ENCODE data around the gene MAP4K5. TPM values are rescaled to one million over a fixed set of nuclear protein-coding genes. Genes with fewer than 3 reads are reported as not detected.
"Not testable (repeated sequence)": the region's sequence is repeated elsewhere in the genome, so short reads cannot be mapped to it uniquely, and the experiment has no call there.

The MAP4K5 gene
- total and polyA plus RNA-seq, 2 donors, result 35.2 to 145 TPM

DNA sequence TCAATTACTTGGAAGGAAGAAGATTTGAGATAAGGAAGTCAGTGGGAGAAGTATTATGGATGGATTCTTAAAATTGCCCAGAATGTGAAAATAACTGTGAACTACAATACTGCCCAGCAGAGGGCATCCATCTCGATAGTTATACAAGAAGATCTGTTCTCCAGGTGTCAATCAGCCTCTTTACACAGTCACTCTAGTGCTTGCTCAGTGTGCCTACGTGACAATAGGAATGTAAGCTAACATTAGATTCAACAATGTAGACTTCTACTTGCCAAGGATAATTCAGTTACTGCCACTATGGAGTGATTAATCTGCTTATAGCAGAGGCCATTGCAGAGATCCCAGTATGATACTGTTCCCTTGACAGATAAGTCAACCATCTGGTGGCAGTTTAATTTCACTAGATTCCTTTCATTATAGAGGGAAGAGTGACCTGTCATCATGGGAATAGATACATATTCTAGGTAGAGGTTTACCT, 10.6 kb upstream of the MAP4K5 start:
- WGBS, result 13% methylated on average over 2 of the region's 2 CpGs
- H3K36me3 ChIP-seq (ENCODE audit: insufficient read depth), result no peaks in the 10 kb centered on the region
- H3K4me1 ChIP-seq (ENCODE audit: insufficient read depth), result no peaks in the 10 kb centered on the region
- no peak overlapping the region for H3K27ac ChIP-seq (ENCODE audit: low read depth)
- DNase-seq (ENCODE audit: extremely low spot score), result no peak
- no peak overlapping the region for H3K4me3 ChIP-seq (ENCODE audit: low read depth, low read length)

DNA sequence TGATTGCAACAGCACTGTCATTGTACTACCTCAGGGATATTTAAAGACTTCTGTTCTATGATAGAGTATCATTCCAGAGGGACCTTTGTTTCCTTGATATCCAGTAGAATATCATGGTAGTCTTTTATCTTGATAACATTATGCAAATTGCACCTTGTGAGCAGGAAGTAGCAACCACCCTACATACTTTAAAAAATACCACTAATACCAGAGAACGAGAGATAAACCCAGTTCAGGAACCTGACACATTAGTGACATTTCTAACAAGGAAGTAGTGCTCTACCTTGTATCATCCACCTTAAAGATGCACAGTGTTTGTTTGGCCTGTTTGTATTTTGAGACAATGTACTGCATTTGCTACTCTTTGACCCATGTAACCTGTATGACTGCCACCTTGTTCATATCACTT, 8.8 kb upstream of the MAP4K5 start:
- Histone ChIP-seq H3K4me1 (ENCODE audit: insufficient read depth) (no peaks in the 10 kb centered on the region), H3K4me3 (ENCODE audit: low read depth, low read length) (no peak overlapping the region), H3K27ac (ENCODE audit: low read depth) (no peak overlapping the region), H3K36me3 (ENCODE audit: insufficient read depth) (no peaks in the 10 kb centered on the region)
- no peak for DNase-seq (ENCODE audit: extremely low spot score)
- WGBS, result 63% methylated on average over 1 of the region's 1 CpG

DNA sequence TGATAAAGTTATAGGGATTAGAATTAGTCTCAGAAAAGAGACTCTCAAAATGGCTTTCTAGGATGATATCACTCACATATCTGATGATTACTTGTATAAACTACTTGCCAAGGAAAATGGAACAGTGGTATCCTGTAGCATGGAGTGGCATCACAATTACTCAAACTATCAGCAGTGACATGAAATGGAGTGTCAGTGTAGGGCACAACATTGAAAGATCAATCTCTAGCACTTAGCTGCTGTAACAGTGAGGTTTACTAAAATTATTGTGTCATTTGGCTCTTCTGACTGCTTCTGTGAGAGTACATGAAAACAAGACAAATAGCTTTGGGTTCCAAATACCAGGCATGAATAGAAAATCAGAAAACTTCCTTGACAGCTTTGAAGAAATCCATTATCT, 6.7 kb upstream of the MAP4K5 start:
- no peak overlapping the region for H3K27ac ChIP-seq (ENCODE audit: low read depth)
- H3K36me3 ChIP-seq (ENCODE audit: insufficient read depth), result no peaks in the 10 kb centered on the region
- no peaks in the 10 kb centered on the region for H3K4me1 ChIP-seq (ENCODE audit: insufficient read depth)
- no peak overlapping the region for H3K4me3 ChIP-seq (ENCODE audit: low read depth, low read length)
- no peak for DNase-seq (ENCODE audit: extremely low spot score)

DNA sequence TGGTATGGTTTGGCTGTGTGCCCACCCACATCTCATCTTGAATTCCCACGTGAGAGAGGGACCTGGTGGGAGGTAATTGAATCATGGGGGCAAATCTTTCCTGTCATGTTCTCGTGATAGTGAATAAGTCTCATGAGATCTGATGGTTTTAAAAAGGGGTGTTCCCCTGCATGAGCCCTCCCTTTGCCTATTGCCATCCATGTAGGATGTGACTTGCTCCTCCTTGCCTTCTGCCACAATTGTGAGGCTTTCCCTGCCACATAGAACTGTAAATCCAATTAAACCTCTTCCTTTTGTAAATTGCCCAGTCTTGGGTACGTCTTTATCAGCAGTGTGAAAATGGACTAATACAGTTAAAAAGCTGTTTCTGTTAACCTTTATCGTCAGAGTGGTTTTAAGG, 5.7 kb upstream of the MAP4K5 start:
- not testable (repeated sequence) for H3K36me3 ChIP-seq (ENCODE audit: insufficient read depth); H3K4me3 ChIP-seq (ENCODE audit: low read depth, low read length); H3K27ac ChIP-seq (ENCODE audit: low read depth); H3K4me1 ChIP-seq (ENCODE audit: insufficient read depth); DNase-seq (ENCODE audit: extremely low spot score)
- WGBS, result 62% methylated on average over 4 of the region's 4 CpGs

DNA sequence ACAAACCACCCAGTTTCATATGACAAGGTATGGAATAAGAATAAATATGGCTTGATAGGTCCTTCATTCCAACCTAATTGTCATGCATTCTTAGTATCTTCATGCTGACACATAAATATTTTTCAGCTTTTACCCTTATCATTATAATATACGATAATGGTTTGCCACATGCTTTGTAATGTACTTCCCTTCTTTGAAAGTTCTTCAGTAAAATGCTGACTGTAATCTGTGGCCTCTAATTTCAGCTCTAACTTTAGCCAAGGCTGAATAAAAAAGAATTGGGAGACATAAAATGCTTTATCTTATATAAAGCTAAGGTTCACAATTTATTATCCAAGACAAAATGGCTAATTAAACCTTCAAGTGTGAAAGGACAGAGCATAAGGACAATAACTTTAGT, 2.6 kb upstream of the MAP4K5 start:
- Histone ChIP-seq H3K4me3 (ENCODE audit: low read depth, low read length) (no peak overlapping the region), H3K27ac (ENCODE audit: low read depth) (no peak overlapping the region), H3K4me1 (ENCODE audit: insufficient read depth) (no peaks in the 10 kb centered on the region), H3K36me3 (ENCODE audit: insufficient read depth) (no peaks in the 10 kb centered on the region)
- 66% methylated on average over 1 of the region's 1 CpG for WGBS
- no peak for DNase-seq (ENCODE audit: extremely low spot score)

DNA sequence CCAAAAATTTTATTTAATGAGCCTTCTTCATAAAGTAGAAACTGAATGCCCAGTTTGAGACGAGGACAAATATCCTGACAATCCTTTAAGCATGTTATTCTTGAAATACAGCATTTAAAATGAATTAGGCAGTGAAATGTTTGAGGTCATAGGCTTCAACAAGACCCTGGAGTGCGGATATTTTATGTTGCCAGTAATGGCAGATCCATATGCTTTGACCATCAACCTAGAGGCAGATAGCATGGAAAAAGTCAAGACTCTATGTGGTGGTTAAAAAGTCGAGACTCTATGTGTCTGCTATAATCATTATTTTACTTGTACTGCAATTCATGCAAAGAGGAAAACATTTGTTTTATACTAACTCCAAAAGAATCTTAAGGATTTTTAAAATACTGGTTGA, 2.0 kb upstream of the MAP4K5 start:
- DNase-seq (ENCODE audit: extremely low spot score), result no peak
- Histone ChIP-seq H3K36me3 (ENCODE audit: insufficient read depth) (no peaks in the 10 kb centered on the region), H3K4me3 (ENCODE audit: low read depth, low read length) (no peak overlapping the region), H3K27ac (ENCODE audit: low read depth) (no peak overlapping the region), H3K4me1 (ENCODE audit: insufficient read depth) (no peaks in the 10 kb centered on the region)
- 76% methylated on average over 3 of the region's 3 CpGs for WGBS

DNA sequence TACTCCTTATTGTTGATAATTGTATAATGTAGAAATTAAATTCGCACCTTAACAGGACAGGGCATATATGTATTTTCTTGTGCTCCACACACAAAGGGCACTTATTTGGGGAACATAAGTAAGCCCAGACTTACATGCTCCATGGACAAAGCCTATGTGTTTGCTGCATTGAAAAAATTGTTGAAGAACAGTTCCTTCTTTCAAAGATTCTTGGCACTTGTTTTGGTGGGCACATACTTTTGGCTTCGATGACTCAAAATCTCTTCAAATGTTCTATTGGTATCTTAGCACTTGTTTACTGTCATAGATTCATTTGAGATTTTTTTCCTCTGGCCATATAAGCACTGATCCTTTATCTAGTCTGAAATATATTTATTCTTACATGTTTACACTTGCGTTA, 1.4 kb upstream of the MAP4K5 start:
- Histone ChIP-seq H3K4me3 (ENCODE audit: low read depth, low read length) (no peak overlapping the region), H3K27ac (ENCODE audit: low read depth) (no peak overlapping the region)
- 76% methylated on average over 3 of the region's 3 CpGs for WGBS

DNA sequence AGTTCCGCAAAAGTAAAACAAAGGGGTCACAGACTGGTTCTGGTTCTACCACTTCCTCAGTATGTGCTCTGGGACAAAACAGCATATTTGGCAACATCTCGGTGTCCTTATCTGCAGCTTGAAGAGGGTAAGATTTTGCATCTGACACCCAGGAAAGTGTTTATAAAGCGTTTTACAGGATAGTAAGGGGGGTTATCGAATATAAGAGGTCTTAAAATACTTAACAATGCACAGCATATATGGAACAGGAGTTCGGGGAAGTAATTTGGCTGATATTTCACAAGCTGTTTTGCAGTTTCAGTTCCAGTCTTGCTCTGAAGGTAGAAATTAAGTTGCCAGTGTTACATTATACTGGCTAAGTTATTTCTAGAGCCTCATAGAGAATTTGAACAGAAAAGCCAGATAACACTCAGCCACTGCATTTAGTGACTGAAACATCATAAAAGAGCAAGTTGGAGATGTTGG, 904 bp upstream of the MAP4K5 start:
- 36% methylated on average over 5 of the region's 5 CpGs for WGBS
- DNase-seq (ENCODE audit: extremely low spot score), result no peak
- Histone ChIP-seq H3K27ac (ENCODE audit: low read depth) (no peak overlapping the region), H3K4me1 (ENCODE audit: insufficient read depth) (no peaks in the 10 kb centered on the region), H3K4me3 (ENCODE audit: low read depth, low read length) (peak overlapping the region; percentile 91), H3K36me3 (ENCODE audit: insufficient read depth) (no peaks in the 10 kb centered on the region)

More for the DNA sequence above, 1.4 kb upstream of the MAP4K5 start:
- H3K4me1 ChIP-seq (ENCODE audit: insufficient read depth), result no peaks in the 10 kb centered on the region
- DNase-seq (ENCODE audit: extremely low spot score), result no peak
- no peaks in the 10 kb centered on the region for H3K36me3 ChIP-seq (ENCODE audit: insufficient read depth)

DNA sequence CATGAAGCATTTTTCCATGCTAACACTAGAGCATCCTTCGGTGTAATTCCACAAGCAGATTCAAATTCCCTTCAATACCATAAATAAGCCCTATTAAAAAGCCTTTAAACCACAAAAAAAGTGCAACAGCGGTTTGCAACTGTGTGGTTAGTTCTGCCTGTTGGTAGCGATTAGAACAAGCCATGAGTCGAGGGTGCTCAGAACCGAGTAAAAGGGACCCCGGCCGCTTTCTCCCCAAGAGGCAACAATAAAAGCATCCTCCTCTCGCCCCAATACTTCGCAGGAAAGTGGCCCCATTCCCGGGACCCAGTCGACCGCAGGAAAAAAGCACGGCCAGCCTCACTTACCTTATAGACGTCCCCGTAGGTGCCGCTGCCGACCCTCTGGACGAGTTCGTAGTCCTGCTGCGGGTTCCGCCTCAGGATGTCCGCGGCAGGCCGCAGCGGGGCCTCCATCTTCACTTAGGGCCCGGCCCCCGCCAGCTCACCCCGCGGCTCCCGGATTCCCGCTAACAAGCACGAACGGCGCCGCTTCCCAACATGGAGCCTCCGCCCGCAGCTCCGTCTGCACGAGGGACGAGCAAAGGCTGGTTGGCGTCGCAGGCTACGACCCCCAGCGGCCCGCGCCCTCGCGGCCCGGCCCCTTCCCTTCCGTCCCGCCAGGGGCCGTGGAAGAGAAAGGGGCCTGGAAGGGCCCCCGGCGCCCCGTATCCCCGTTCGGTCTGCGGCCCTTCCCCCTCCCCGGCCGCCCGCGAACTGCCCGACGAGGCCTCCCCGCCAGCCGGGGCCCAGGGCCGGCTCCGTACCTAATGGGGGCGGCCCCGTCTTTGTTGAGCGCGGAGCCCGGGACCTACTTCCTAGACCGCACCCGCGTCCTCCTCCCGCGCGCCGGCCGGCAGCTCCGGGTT, 521 bp downstream of the MAP4K5 start:
- Histone ChIP-seq H3K4me1 (ENCODE audit: insufficient read depth) (no peaks in the 10 kb centered on the region), H3K4me3 (ENCODE audit: low read depth, low read length) (peak overlapping the region; percentile 91), H3K36me3 (ENCODE audit: insufficient read depth) (no peaks in the 10 kb centered on the region), H3K27ac (ENCODE audit: low read depth) (peak overlapping the region; percentile 96)
- WGBS, result under 1% methylated on average over 82 of the region's 82 CpGs
- peak; percentile 5 for DNase-seq (ENCODE audit: extremely low spot score)

DNA sequence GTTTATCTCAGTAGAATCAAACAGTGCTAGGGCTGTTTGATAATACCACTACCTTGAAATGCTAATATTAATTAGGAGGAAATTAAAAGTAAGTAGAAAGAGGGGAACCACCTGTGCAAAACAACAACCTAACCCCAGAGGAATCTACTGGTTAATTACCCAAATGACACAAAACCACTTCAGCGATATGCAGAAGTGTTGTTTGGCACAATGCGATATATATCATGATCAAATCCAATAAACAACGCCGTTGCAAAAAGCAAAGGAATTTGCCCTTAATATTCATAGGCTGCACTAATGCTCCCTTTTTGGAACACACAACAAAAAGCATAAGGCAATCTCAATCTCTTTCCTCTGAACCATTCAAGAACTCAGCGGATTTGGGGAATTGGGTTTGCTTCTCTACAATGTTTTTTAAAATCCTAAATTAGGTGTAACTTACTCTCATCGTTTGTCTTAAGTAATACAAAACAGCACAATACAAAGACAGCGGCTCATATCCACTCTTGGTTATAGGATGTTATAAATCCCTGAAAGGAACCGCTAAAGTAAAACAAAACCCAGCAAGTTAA, 1.5 kb downstream of the MAP4K5 start:
- no peaks in the 10 kb centered on the region for H3K4me1 ChIP-seq (ENCODE audit: insufficient read depth)
- H3K36me3 ChIP-seq (ENCODE audit: insufficient read depth), result no peaks in the 10 kb centered on the region
- 23% methylated on average over 8 of the region's 8 CpGs for WGBS
- peak overlapping the region; percentile 30 for H3K27ac ChIP-seq (ENCODE audit: low read depth)
- no peak for DNase-seq (ENCODE audit: extremely low spot score)
- peak overlapping the region; percentile 91 for H3K4me3 ChIP-seq (ENCODE audit: low read depth, low read length)

DNA sequence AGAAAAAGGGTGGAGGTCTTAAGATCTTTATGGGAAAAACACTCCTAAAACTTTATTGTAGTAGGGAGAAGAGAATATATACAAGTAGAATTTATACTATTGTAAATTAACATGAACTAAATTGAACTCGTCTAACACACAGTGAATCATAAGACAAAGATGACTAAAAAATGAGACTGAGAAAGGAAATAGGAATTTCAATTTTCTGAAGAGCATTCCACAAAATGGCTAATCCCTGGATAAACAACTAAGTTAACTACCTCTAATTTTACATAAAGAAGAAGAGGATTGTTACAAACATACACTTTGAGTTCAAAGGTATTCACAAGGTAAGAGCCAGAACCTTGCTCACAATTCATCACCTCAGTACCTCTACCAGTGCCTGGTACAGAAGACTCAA, 2.0 kb downstream of the MAP4K5 start:
- Histone ChIP-seq H3K36me3 (ENCODE audit: insufficient read depth) (no peaks in the 10 kb centered on the region), H3K27ac (ENCODE audit: low read depth) (no peak overlapping the region), H3K4me3 (ENCODE audit: low read depth, low read length) (peak overlapping the region; percentile 91), H3K4me1 (ENCODE audit: insufficient read depth) (no peaks in the 10 kb centered on the region)
- no peak for DNase-seq (ENCODE audit: extremely low spot score)
- WGBS, result 16% methylated on average over 1 of the region's 1 CpG

DNA sequence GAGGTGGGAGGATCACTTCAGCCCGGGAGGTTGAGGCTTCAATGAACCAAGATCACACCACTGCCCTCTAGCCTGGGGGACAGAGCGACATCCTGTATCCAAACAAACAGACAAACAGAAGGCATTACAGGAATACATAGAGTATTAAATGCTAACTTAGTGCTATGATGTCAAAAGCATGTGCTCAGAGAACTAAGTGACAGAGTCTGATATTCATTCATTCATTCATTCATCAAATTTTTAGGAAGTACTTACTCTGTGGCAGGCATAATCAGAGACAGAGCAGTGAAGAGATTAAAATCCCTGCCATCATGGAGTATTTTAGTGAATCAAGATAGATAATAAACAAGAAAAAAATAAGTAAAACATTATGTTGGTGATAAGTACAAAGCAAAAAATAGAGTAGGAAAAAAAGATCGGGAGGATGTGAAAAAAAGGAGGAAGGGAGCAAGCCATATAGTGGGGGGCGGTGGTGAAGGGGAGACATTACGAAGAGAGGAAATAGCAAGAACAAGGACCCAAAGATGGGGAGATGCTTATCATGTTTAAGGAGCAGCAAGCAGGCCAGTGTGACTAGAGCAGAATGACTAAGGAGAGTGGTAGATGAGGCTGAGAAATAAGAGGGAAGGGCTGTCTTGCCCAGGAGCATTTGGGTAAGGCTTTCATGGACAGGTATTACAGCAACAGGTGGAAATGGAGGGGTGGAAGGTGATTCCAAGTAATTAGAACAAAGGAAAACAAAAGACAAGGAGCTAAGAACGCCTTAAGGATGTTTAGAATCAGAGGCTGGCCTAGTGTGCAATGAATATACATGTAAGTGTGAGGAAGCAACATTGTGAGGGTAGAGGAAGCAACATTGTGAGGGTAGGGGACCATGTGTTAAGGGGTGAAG, 2.8 kb downstream of the MAP4K5 start:
- Histone ChIP-seq H3K4me3 (ENCODE audit: low read depth, low read length) (no peak overlapping the region), H3K27ac (ENCODE audit: low read depth) (no peak overlapping the region), H3K36me3 (ENCODE audit: insufficient read depth) (no peaks in the 10 kb centered on the region), H3K4me1 (ENCODE audit: insufficient read depth) (no peaks in the 10 kb centered on the region)
- DNase-seq (ENCODE audit: extremely low spot score), result no peak
- WGBS, result 72% methylated on average over 6 of the region's 6 CpGs

DNA sequence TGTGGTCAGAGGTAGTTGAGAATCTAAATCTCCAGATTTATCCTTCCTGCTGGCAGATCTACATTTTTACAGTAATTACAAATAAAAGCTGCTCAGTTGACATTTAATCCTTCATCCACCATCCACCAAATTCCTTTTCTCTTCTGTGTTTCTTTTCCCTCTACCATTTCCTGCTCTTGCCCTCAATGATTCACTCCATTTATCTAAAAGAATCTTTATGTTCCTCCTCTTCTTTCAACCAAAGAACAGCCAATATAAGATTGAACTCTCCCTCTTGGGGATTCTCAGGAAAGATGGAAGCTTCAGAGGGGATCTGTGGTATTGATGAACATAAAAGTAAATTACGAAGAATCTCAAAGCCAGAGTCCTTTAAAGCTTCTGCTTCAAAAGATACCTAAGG, 4.4 kb downstream of the MAP4K5 start:
- 94% methylated on average over 1 of the region's 1 CpG for WGBS
- DNase-seq (ENCODE audit: extremely low spot score), result no peak
- Histone ChIP-seq H3K27ac (ENCODE audit: low read depth) (no peak overlapping the region), H3K36me3 (ENCODE audit: insufficient read depth) (no peaks in the 10 kb centered on the region), H3K4me3 (ENCODE audit: low read depth, low read length) (no peak overlapping the region), H3K4me1 (ENCODE audit: insufficient read depth) (no peaks in the 10 kb centered on the region)

Measured in urinary bladder (tissue), 4 donors.